Neural cell (in vitro differentiated cells): ENCODE results near the gene TPD52L1.

Experiments
- EP300 ChIP-seq: fragments of 450-650 bp; conservative IDR thresholded peaks from 2 replicates; pipeline ENCODE4 v1.6.1; 2014; ENCODE audit warnings: antibody characterized with exemption, mild to moderate bottlenecking, moderate library complexity; ENCODE audit not compliant: poor library complexity, severe bottlenecking
- EZH2 ChIP-seq: fragments of 200-600, 300-800 bp; shearing (Covaris generic), sonication (generic); IDR thresholded peaks from 2 replicates; pipeline ENCODE4 v1.6.1; 2014; ENCODE audit warnings: antibody characterized with exemption, low read length, borderline replicate concordance, mild to moderate bottlenecking; ENCODE audit not compliant: insufficient read depth, poor library complexity, severe bottlenecking
- POLR2AphosphoS5 ChIP-seq: IDR thresholded peaks from 2 replicates; pipeline ENCODE4 v1.6.1; 2012
- RAD21 ChIP-seq: fragments of 450-650 bp; conservative IDR thresholded peaks from 2 replicates; pipeline ENCODE4 v1.6.1; 2014; ENCODE audit warnings: antibody characterized with exemption, mild to moderate bottlenecking, moderate library complexity
- REST ChIP-seq: IDR thresholded peaks from 2 replicates; pipeline ENCODE4 v1.6.1; 2012; ENCODE audit warnings: borderline replicate concordance
- TF ChIP-seq, protein P1 (sequence below): fragments of 450-650 bp; IDR thresholded peaks from 2 replicates; pipeline ENCODE4 v1.5.1; 2014; ENCODE audit warnings: antibody characterized with exemption, mild to moderate bottlenecking, moderate library complexity; ENCODE audit not compliant: poor library complexity, severe bottlenecking

DNA sequence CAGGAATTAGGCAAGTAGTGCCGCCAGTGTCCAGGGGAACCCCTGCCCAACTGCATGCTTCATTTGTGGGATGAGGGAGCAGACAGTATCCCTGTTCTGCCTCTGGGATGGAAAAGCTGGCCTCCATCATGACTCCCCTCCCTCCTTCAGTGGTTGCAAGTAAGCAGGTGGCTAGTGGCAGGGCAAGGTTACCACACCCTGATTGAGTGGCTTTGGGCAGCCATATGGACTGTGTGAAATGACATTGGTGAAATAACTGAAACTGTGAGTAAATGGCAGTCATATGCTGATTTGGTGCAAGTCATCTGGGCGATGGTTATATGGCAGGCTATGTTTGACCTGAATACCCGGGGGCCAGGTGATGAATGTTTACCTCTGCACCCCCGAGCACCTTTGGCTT, 115.2 kb downstream of the TPD52L1 start:
- TF ChIP-seq REST (no peak), EP300 (no peak), POLR2AphosphoS5 (no peak), EZH2 (no peak), RAD21 (no peak)
- TF ChIP-seq, protein P1, sequence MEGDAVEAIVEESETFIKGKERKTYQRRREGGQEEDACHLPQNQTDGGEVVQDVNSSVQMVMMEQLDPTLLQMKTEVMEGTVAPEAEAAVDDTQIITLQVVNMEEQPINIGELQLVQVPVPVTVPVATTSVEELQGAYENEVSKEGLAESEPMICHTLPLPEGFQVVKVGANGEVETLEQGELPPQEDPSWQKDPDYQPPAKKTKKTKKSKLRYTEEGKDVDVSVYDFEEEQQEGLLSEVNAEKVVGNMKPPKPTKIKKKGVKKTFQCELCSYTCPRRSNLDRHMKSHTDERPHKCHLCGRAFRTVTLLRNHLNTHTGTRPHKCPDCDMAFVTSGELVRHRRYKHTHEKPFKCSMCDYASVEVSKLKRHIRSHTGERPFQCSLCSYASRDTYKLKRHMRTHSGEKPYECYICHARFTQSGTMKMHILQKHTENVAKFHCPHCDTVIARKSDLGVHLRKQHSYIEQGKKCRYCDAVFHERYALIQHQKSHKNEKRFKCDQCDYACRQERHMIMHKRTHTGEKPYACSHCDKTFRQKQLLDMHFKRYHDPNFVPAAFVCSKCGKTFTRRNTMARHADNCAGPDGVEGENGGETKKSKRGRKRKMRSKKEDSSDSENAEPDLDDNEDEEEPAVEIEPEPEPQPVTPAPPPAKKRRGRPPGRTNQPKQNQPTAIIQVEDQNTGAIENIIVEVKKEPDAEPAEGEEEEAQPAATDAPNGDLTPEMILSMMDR, result no peak
